Right atrium auricular region (tissue), 2 donors: ENCODE measurements around the gene GPR150. TPM values are rescaled to one million over a fixed set of nuclear protein-coding genes. Genes with fewer than 3 reads are reported as not detected.
"Not testable (repeated sequence)": the region's sequence is repeated elsewhere in the genome, so short reads cannot be mapped to it uniquely, and the experiment has no call there.

Experiments
- DNase-seq: peaks from one replicate; pipeline ENCODE4 v3.0.0-alpha.2; 2019; ENCODE audit warnings: low spot score
- H3K27ac ChIP-seq, 2 donors: fragments of 200-600 bp; sonication (generic); 1 replicate in 1 of 2; 2 replicates in 1 of 2; pipeline ENCODE4 v1.5.1; 2016 to 2019
- H3K27me3 ChIP-seq, 2 donors: fragments of 200-600 bp; sonication (generic); one replicate each; pipeline versions ENCODE4 v1.5.1 to v1.6.0; 2017 to 2019
- H3K36me3 ChIP-seq: fragments of 200-600 bp; sonication (generic); one replicate; pipeline ENCODE4 v1.5.1; 2016
- H3K4me1 ChIP-seq, 2 donors: fragments of 200-600 bp; sonication (generic); one replicate each; pipeline versions ENCODE4 v1.5.1 to v1.6.0; 2017 to 2019
- H3K4me3 ChIP-seq, 2 donors: fragments of 200-600 bp; sonication (generic); 1 replicate in 1 of 2; 2 replicates in 1 of 2; pipeline ENCODE4 v1.5.1; 2017 to 2019; ENCODE audit warnings: mild to moderate bottlenecking in 1 of 2, moderate library complexity in 1 of 2
- H3K9me3 ChIP-seq, 2 donors: fragments of 200-600 bp; sonication (generic); one replicate each; pipeline ENCODE4 v1.5.1; 2019
- total RNA-seq, 2 donors: library from RNA; depleted of rRNA; stranded (reverse); fragments of >200 nt; gene quantifications; one replicate each; pipeline ENCODE4 v1.1.0, GENCODE V29; 2016
- TF ChIP-seq, protein P1 (sequence below), 2 donors: fragments of 200-600 bp; sonication (generic); IDR thresholded peaks; one replicate each; pipeline ENCODE4 v1.5.1; 2019; ENCODE audit warnings: antibody characterized with exemption in 2 of 2

The GPR150 gene
- total RNA-seq, 2 donors from 2014 or later = not detected

DNA sequence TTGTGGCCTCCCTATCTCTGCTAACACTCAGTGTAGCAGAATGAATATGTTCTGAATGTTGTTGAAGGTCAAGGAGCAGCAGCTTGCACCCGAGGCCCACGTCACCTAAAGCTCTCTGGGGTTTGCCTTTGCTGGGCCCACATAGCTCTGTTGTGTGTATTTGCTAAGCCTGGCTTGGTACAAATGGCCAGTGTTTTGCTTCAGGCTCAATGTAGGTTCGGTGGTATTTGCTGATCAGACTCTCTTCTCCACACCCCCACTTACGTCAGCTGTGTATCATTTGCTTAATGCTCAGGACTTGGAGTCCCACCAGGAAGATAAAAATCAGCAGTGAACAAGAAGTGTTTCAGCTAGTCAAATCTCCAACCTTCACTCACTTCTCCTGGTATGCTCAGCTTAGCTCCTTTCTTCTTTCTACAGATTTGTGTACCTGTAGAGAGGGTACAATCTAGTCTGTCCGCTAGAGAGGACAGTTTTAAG is 21.9 kb downstream of the GPR150 start:
- Histone ChIP-seq H3K27me3 (no peaks in the 10 kb centered on the region), H3K36me3 (no peaks in the 10 kb centered on the region), H3K4me1 (peaks cover 0 to 6% of the 10 kb centered on the region in 2 donors), H3K4me3 (no peak overlapping the region), H3K27ac (no peak overlapping the region), H3K9me3 (no peaks in the 10 kb centered on the region)
- DNase-seq = no peak
- TF ChIP-seq, protein P1, sequence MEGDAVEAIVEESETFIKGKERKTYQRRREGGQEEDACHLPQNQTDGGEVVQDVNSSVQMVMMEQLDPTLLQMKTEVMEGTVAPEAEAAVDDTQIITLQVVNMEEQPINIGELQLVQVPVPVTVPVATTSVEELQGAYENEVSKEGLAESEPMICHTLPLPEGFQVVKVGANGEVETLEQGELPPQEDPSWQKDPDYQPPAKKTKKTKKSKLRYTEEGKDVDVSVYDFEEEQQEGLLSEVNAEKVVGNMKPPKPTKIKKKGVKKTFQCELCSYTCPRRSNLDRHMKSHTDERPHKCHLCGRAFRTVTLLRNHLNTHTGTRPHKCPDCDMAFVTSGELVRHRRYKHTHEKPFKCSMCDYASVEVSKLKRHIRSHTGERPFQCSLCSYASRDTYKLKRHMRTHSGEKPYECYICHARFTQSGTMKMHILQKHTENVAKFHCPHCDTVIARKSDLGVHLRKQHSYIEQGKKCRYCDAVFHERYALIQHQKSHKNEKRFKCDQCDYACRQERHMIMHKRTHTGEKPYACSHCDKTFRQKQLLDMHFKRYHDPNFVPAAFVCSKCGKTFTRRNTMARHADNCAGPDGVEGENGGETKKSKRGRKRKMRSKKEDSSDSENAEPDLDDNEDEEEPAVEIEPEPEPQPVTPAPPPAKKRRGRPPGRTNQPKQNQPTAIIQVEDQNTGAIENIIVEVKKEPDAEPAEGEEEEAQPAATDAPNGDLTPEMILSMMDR (IDR thresholded peaks at IDR 0.05) = no peak

GRCh38 chr5:95643152-95643551 is 23.3 kb downstream of the GPR150 start:
- Histone ChIP-seq H3K27me3 (no peaks in the 10 kb centered on the region), H3K4me3 (no peak overlapping the region), H3K27ac (no peak overlapping the region), H3K36me3 (no peaks in the 10 kb centered on the region), H3K4me1 (peaks cover 0 to 10% of the 10 kb centered on the region in 2 donors), H3K9me3 (no peaks in the 10 kb centered on the region)
- no peak for DNase-seq
- TF ChIP-seq, protein P1 (IDR thresholded peaks at IDR 0.05) = no peak

GRCh38 chr5:95644351-95645042 is 24.6 kb downstream of the GPR150 start:
- no peaks in the 10 kb centered on the region for H3K9me3 ChIP-seq
- H3K36me3 ChIP-seq = no peaks in the 10 kb centered on the region
- peak; percentile 74 for DNase-seq
- TF ChIP-seq, protein P1 (IDR thresholded peaks at IDR 0.05) = peak; percentile 44 to 79
- H3K4me1 ChIP-seq = peaks cover 0 to 10% of the 10 kb centered on the region in 2 donors
- H3K4me3 ChIP-seq = no peak overlapping the region
- peak overlapping the region; percentile 95 for H3K27ac ChIP-seq
- H3K27me3 ChIP-seq = no peaks in the 10 kb centered on the region

DNA sequence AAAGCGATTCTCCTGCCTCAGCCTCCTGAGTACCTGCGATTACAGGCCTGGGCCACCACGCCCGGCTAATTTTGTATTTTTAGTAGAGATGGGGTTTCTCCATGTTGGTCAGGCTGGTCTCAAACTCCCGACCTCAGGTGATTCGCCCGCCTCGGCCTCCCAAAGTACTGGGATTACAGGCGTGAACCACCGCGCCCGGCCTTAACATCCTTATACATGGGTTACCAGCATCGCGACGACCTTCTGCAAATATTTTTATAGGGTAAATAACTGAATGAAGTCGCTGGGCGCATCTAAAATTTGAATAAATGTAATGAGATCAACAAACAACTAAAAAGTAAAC is 26.3 kb downstream of the GPR150 start:
- peaks cover 0 to 10% of the 10 kb centered on the region in 2 donors for H3K4me1 ChIP-seq
- DNase-seq, H3K36me3 ChIP-seq, H3K9me3 ChIP-seq, H3K27me3 ChIP-seq: not testable (repeated sequence)
- H3K4me3 ChIP-seq = peak overlapping the region in 1 of 2 donors; percentile 59
- peak overlapping the region; percentile 95 for H3K27ac ChIP-seq

DNA sequence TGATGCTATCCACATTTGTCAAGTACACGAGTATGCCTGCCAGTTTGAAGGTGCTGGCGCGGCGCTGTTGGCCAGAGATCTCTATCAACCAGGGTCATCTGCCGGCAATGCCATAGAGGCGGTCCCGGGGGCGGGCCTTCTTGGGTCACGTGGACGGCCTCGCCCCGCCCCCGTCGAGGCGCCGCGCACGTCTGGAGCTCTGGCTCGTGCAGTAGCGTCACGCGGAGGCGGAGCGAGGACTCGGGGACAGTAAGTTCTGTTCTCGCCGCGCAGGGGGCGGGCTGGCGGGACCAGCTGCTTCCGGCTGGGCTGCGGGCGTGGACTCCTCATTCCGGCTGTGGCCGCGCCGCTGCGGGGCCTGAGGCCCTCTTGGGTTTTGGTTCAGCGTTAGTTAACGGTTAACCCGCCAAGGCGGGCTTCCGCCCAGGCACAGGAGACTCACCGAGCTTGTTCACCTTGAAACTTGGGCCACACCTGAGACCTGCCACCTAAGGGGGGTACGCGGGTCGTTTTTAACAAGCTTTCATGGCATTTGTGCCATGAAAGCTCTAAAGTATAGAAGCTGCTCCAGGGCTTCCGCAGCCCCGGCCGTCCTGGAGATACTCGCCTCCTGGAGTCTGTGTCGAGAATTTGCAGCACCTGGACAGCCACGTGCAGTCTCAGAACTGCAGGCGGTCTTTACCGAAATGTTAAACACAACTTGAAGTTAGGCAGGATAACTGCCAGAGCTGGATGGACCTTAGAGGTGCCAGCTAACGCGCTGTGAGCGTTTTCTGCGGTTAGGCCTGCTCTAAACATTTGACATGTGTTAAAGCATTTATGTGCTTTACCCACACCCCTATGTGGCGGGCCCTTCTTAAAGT is 26.9 kb downstream of the GPR150 start, which contains the start of gene RFESD:
RFESD (plus strand) TSS at position 209 of the 863 bp plus-strand sequence. CDS start 5,495 bp downstream, outside the sequence.
- Histone ChIP-seq H3K9me3 (no peaks in the 10 kb centered on the region), H3K4me1 (peaks cover 0 to 10% of the 10 kb centered on the region in 2 donors), H3K36me3 (no peaks in the 10 kb centered on the region), H3K27me3 (no peaks in the 10 kb centered on the region), H3K4me3 (peak within 1 kb of the TSS; percentile 44 to 59), H3K27ac (peak within 1 kb of the TSS; percentile 95)
- peak; percentile 100 for DNase-seq
- TF ChIP-seq, protein P1 (IDR thresholded peaks at IDR 0.05) = no peak
